PC-3 (cell line): ENCODE results near the gene PER2.

ENCODE experiments used
- EZH2 ChIP-seq: fragments of 300-600 bp; sonication (generic); IDR thresholded peaks from one replicate; pipeline ENCODE4 v1.6.1; 2017; ENCODE audit warnings: antibody characterized with exemption, mild to moderate bottlenecking, low read length; ENCODE audit not compliant: unreplicated experiment
- EZH2phosphoT487 ChIP-seq: fragments of 300-600 bp; sonication (generic); IDR thresholded peaks from 2 replicates; pipeline ENCODE4 v1.6.1; 2018; ENCODE audit warnings: mild to moderate bottlenecking, antibody characterized with exemption, low read length, borderline replicate concordance
- TF ChIP-seq, protein P1 (sequence below): fragments of 300-600 bp; sonication (generic); conservative IDR thresholded peaks from 2 replicates; pipeline ENCODE4 v1.5.1; 2017; ENCODE audit warnings: antibody characterized with exemption, low read depth, mild to moderate bottlenecking, low read length

DNA sequence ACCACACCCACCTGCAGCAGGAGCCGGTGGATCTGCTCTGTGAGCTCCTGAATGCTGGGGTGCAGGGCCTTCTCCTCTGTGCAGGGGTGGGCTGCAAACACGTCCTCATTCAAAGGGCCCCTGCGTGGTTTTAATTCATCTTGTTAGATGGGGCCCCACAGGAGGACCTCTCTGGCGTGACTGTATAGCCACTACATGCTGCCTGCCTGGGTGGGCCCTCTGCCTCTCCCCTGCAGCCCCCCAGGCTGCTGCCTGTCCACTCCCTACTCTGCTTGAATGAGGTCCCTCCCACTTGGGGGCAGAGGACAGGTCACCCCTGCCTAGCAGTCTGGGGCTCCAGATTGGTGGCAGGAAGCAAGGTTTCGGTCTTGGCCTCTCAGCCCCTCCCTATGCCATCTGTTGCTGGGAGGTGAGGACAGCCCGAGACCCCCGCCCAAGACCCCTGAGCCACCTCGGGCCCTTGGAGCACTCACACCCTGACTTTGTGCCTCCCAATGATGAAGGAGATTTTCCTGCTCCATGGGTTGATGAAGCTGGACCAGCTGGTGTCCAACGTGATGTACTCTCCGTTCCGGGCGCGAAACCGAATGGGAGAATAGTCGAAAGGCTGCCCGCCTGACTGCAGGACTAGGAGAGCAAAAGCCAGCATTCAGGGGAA, 26.6 kb downstream of the PER2 start:
- TF ChIP-seq, protein P1, sequence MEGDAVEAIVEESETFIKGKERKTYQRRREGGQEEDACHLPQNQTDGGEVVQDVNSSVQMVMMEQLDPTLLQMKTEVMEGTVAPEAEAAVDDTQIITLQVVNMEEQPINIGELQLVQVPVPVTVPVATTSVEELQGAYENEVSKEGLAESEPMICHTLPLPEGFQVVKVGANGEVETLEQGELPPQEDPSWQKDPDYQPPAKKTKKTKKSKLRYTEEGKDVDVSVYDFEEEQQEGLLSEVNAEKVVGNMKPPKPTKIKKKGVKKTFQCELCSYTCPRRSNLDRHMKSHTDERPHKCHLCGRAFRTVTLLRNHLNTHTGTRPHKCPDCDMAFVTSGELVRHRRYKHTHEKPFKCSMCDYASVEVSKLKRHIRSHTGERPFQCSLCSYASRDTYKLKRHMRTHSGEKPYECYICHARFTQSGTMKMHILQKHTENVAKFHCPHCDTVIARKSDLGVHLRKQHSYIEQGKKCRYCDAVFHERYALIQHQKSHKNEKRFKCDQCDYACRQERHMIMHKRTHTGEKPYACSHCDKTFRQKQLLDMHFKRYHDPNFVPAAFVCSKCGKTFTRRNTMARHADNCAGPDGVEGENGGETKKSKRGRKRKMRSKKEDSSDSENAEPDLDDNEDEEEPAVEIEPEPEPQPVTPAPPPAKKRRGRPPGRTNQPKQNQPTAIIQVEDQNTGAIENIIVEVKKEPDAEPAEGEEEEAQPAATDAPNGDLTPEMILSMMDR, result no peak
- TF ChIP-seq EZH2 (no peak), EZH2phosphoT487 (no peak)
